ENCODE data around the gene STX2. TPM values are rescaled to one million over a fixed set of nuclear protein-coding genes. Genes with fewer than 3 reads are reported as not detected.
"Not testable (repeated sequence)": the region's sequence is repeated elsewhere in the genome, so short reads cannot be mapped to it uniquely, and the experiment has no call there.

STX2 gene
- 11.4 TPM for total RNA-seq
- long read RNA-seq, transcript STX2-201 (10 exons, 3,331 nt) = major isoform, 25 of 39 reads
- long read RNA-seq, partial matches to known transcripts = 3 of 39 reads
- long read RNA-seq, other reads (novel, unspliced or antisense) = 10 of 39 reads

GRCh38 chr12:130838951-130839769, at the start of gene STX2:
Gene STX2 (minus strand): TSS chr12:130839250. CDS start chr12:130839099, 151 bp downstream.
- ATAC-seq (ENCODE audit: poor library complexity) (peak; percentile 98), DNase-seq (peak; percentile 93)
- intact Hi-C loops (cut with DNase I) = no loop called here

- ATAC-seq (ENCODE audit: poor library complexity); DNase-seq; intact Hi-C loops (cut with DNase I): not testable (repeated sequence)
Observed at GRCh38 chr12:130887190-130887589, 48.1 kb upstream of the STX2 start.

DNA sequence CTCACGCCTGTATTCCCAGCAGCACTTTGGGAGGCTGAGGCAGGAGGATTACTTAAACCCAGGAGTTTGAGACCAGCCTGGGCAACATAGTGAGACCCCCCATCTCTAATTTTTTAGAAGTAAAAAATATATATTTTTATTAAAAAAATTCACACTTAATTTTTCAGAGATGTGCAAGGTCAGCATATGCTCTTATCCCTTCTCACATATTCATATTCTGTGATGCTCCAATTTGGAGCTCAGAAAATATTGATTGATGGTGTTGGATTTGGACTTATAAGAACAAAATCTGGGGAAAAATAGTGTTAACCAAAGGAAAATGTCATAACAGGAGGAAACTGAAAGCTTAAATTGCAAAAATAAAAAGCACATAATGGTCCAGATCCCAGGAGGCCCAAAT, 42.5 kb upstream of the STX2 start:
- no peak for ATAC-seq (ENCODE audit: poor library complexity)
- intact Hi-C loops (cut with DNase I) = no loop called here
- no peak for DNase-seq

GRCh38 chr12:130881046-130881445, 42.0 kb upstream of the STX2 start:
- no peak for DNase-seq
- no peak for ATAC-seq (ENCODE audit: poor library complexity)
- intact Hi-C loops (cut with DNase I) = no loop called here

GRCh38 chr12:130880411-130880885, 41.4 kb upstream of the STX2 start:
- intact Hi-C loops (cut with DNase I) = no loop called here
- ATAC-seq (ENCODE audit: poor library complexity) = no peak
- no peak for DNase-seq

DNA sequence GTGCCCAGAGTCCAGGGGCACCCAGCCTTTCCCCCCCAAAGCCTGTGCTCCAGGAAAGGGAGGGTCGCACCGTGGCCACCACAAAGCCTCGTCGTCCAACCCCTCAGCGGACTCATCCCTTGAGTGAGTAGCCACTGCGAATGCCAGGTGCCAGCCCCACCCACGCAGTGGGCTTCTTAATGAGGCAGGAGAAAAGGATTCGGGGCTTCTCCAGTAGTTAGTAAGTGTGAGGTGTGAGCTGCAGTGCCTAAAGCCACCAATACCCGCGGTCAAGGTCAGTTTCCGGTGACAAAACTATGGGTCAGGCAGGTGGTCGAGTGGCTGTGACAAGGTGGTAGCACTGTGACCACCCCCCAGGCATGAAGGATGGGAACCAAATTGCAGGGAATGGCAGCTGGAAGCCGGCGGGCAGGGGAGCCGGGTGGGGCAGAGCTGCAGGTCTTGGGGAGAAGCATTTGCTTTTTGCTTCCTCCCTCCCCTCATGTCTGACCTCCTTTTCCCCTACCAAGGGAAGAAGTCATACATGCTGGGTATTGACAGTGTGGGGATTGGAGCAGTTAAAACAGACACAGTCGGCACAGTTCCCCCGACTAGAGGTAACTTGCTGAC, 40.8 kb upstream of the STX2 start:
- intact Hi-C loops (cut with DNase I) = no loop called here
- DNase-seq = no peak
- no peak for ATAC-seq (ENCODE audit: poor library complexity)

- intact Hi-C loops (cut with DNase I) = no loop called here
- ATAC-seq (ENCODE audit: poor library complexity) (no peak), DNase-seq (peak; percentile 40)
Observed at GRCh38 chr12:130879212-130879686, 40.2 kb upstream of the STX2 start.

DNA sequence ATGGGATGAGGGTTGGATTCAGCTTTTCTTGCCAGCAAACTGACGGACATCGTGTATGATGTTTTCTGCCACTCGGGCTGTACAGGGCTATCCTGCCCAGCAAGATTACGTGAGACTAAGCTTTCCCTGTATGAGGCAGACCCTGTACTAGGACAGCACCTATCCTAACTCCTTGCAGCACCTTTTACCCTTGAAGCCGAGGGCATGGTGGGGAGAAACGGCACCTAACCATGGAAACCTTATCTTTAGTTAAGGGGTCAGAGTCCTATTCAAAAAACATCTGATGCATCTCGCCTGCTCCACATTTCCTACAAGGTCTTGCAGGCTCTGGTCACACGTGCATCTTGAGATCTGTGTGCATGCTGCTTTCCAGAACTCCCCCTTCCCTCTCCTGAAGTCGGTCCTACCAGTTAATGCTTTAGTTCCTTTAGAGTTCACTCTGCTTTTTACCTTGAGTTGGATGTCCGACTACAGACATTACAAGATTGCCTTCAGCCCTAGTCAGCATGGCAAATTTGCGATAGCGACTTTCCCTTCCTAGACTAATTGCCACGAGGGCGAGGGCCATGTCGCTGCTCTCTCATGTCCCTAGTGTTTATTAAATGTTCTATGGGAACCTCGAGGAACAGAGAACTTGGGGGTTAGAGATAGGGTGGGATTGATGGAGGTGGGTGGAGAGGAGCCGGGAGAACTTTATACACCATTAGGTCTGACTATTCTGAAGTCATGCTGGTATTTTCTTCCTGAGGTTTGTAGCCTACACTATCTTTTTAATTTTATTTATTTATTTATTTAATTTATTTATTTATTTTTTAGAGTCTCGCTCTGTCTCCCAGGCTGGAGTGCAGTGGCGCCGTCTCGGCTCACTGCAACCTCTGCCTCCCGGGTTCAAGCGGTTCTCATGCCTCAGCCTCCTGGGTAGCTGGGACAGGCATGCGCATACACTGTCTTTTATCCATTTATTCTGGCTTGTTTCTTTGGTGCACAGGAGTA, 39.4 kb upstream of the STX2 start:
- intact Hi-C loops (cut with DNase I) = no loop called here
- ATAC-seq (ENCODE audit: poor library complexity) = no peak
- no peak for DNase-seq

DNA sequence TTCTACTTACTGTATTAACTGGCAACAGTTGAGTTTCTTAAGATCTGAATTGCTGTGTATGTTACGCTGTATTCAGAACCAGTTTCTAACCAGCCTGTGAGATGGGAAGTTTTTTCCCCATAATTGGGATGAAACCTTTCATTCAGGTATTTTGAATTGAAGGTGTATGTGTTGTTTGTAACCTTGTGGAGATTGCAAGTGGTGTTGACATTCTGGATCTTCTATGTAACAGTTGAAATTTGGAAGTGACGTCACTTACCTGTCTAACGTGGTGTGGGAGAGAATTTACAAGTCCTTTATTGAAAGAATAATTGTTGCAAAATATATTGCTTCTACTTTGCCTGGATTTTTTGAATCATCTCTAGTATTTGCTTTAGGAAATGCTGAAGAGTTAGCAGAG, 38.3 kb upstream of the STX2 start:
- no peak for DNase-seq
- ATAC-seq (ENCODE audit: poor library complexity) = no peak
- intact Hi-C loops (cut with DNase I) = no loop called here

DNA sequence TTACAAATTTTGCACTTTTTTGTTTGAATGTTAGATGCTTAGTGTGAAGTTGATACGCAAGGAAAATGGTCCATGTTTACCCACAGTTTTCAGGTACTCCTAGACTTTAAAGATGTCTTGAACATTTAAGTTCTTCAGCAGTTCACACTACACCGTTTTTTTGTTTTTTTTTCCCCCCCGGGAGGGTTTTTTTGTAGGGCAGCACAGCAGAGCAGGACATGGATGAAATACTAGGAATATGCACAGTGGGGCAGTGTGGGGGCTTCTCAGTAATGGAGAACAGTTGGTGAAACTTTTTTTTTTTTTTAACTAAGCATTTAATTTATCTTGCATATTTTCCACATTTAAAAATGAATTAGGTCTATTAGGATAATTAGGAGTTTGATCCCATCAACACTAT, 37.7 kb upstream of the STX2 start:
- intact Hi-C loops (cut with DNase I) = no loop called here
- no peak for ATAC-seq (ENCODE audit: poor library complexity)

DNA sequence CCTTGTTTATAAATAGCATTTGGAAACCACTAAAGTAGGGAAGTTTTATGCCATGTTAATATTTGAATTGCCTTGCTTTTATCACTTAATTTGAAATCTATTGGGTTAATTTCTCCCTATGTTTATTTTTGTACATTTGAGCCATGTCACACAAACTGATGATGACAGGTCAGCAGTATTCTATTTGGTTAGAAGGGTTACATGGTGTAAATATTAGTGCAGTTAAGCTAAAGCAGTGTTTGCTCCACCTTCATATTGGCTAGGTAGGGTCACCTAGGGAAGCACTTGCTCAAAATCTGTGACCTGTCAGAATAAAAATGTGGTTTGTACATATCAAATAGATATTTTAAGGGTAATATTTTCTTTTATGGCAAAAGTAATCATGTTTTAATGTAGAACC, 37.2 kb upstream of the STX2 start:
- intact Hi-C loops (cut with DNase I) = no loop called here
- no peak for ATAC-seq (ENCODE audit: poor library complexity)

More for the DNA sequence above, 37.7 kb upstream of the STX2 start:
- DNase-seq = no peak

DNA sequence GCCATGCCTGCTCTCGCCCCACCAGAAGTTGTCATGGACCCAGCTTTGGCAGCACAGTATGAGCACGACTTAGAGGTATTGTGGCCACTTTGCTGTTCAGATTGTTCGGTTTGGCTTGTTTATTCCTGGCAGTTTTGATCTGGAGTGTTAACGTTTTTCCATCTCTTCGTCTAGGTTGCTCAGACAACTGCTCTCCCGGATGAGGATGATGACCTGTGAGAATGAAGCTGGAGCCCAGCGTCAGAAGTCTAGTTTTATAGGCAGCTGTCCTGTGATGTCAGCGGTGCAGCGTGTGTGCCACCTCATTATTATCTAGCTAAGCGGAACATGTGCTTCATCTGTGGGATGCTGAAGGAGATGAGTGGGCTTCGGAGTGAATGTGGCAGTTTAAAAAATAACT, 36.7 kb upstream of the STX2 start:
- ATAC-seq (ENCODE audit: poor library complexity); DNase-seq; intact Hi-C loops (cut with DNase I): not testable (repeated sequence)

More for the DNA sequence above, 37.2 kb upstream of the STX2 start:
- DNase-seq = no peak

- ATAC-seq (ENCODE audit: poor library complexity) = no peak
- intact Hi-C loops (cut with DNase I) = no loop called here
- no peak for DNase-seq
Observed at GRCh38 chr12:130875193-130875592, 36.1 kb upstream of the STX2 start.

- no peak for ATAC-seq (ENCODE audit: poor library complexity)
- intact Hi-C loops (cut with DNase I) = no loop called here
- DNase-seq = no peak
Observed at GRCh38 chr12:130874696-130875095, 35.6 kb upstream of the STX2 start.

DNA sequence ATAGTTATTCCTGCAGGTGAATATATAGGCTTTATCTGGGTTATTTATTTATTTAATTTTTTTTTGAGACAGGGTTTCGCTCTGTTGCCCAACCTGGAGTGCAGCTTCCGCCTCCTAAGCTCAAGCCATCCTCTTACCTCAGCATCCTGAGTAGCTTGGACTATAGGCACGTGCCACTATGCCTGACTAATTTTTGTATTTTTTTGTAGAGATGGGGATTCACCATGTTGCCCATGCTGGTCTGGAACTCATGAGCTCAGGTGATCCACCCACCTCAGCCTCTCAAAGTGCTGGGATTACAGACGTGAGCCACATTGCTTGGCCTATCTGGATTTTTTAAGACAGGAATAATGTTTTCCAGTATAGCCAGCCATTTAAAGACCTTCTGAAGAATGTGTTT, 34.8 kb upstream of the STX2 start:
- DNase-seq (no peak), ATAC-seq (ENCODE audit: poor library complexity) (no peak)
- intact Hi-C loops (cut with DNase I) = no loop called here

DNA sequence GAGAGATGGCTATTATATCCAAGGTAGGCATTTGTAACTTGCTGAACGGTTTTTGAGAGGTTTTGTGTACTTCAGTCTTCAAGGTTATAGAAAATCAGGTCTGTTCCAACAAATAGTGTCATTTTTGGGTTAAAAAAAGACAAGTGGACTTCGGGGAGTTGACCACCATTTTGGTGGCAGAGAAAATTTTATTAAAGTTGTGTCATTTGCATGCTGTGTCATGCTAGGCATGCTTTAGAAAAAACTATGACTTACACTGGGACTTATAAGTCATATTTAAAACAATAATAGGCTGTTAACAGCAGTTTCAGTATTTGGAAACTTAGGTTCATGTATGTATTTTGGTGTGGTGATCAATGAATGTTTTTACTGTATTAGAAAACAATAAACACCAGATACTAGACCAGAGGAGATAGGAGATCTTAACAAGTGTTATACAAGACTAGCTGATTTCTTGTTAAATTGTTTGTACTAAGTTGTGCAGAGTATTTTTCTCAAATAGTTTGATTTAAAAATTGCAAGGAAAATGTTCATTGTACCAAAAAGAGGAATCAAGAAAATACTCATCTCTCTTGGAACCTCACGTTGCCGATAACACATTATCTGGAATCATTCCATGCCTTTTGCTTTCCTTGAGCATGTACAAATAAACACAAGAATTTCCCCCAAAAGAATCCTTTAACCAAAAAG, 34.2 kb upstream of the STX2 start:
- no peak for DNase-seq
- intact Hi-C loops (cut with DNase I) = no loop called here
- ATAC-seq (ENCODE audit: poor library complexity) = no peak

- intact Hi-C loops (cut with DNase I) = no loop called here
- peak; percentile 24 for ATAC-seq (ENCODE audit: poor library complexity)
- DNase-seq = peak; percentile 60
Observed at GRCh38 chr12:130872179-130873096, 33.4 kb upstream of the STX2 start.

Data from Right ventricle myocardium superior (tissue), 1 donor.